Measurements from ENCODE around the gene TMOD3.

Gene TMOD3

DNA sequence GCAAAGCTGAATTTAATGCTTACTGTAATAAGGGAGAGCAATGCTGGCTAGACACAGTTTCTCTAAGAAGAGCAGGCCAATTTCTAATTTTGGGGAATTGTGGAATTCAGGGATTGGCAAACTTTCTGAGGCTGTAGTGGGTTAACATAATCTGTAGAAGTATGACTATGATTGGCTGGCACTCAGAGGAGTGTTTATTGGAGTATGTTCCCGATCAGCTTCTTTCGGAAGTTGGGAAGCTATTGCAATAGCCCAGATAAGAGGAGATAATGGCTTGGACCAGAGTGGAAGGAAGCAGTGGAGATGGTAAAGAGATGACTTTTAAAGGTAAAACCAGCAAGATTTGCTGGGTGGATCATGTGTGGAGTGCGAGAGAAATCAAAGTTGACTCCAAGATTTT, 19.4 kb downstream of the TMOD3 start:
- Histone ChIP-seq H3K27me3 (replicated peaks; ENCODE audit: control insufficient read depth, insufficient read depth, low read length) (no peaks in the 10 kb centered on the region), H3K36me3 (ENCODE audit: control insufficient read depth, insufficient read depth, low read length) (no peaks in the 10 kb centered on the region), H3K4me3 (replicated peaks; ENCODE audit: low read depth, low read length) (no peak overlapping the region)
- TF ChIP-seq, protein P1, sequence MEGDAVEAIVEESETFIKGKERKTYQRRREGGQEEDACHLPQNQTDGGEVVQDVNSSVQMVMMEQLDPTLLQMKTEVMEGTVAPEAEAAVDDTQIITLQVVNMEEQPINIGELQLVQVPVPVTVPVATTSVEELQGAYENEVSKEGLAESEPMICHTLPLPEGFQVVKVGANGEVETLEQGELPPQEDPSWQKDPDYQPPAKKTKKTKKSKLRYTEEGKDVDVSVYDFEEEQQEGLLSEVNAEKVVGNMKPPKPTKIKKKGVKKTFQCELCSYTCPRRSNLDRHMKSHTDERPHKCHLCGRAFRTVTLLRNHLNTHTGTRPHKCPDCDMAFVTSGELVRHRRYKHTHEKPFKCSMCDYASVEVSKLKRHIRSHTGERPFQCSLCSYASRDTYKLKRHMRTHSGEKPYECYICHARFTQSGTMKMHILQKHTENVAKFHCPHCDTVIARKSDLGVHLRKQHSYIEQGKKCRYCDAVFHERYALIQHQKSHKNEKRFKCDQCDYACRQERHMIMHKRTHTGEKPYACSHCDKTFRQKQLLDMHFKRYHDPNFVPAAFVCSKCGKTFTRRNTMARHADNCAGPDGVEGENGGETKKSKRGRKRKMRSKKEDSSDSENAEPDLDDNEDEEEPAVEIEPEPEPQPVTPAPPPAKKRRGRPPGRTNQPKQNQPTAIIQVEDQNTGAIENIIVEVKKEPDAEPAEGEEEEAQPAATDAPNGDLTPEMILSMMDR (IDR thresholded peaks at IDR 0.05; ENCODE audit: insufficient read depth, low read length, poor library complexity, severe bottlenecking) = no peak
- DNase-seq (ENCODE audit: extremely low read depth, insufficient read length) = no peak

DNA sequence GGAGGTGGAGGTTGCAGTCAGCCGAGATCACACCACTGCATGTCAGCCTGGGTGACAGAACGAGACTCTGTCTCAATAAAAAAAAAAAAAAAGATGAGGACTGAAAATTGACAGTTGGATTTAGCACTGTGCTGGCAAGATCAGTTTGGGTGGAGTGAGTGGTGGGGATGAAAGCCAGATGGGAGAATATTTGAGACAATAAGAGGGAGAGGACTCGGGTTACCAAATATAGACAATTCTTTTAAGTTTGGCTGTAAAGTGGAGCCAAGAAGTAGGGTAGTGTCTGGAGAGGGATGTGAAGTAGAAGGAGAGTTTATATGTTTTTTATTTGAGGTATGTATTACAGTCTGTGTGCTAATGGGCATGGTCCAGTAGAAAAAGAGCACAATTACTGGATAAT, 20.4 kb downstream of the TMOD3 start:
- DNase-seq (ENCODE audit: extremely low read depth, insufficient read length) = no peak
- TF ChIP-seq, protein P1 (IDR thresholded peaks at IDR 0.05; ENCODE audit: insufficient read depth, low read length, poor library complexity, severe bottlenecking) = no peak
- H3K4me3 ChIP-seq (replicated peaks; ENCODE audit: low read depth, low read length) = no peak overlapping the region
- no peaks in the 10 kb centered on the region for H3K36me3 ChIP-seq (ENCODE audit: control insufficient read depth, insufficient read depth, low read length)
- H3K27me3 ChIP-seq (replicated peaks; ENCODE audit: control insufficient read depth, insufficient read depth, low read length) = no peaks in the 10 kb centered on the region

DNA sequence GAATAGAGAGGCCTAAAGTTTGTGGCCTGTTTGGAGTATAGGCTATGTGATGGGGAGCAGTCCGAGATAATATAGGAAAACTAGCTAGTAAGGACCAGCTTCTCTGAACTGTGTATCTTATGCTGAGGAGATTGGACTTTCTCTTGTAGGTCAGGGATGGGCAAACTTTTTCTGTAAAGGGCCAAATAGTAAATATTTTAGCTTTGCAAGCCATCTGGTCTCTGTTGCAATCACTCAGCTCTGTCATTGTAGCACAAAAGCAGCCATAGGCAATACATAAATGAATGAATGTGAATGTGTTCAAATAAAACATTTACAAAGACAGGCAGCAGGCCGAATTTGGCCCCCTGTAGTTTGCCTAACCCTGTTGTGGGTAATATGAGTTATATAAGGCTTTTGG, 24.5 kb downstream of the TMOD3 start:
- no peak overlapping the region for H3K4me3 ChIP-seq (replicated peaks; ENCODE audit: low read depth, low read length)
- no peaks in the 10 kb centered on the region for H3K27me3 ChIP-seq (replicated peaks; ENCODE audit: control insufficient read depth, insufficient read depth, low read length)
- no peaks in the 10 kb centered on the region for H3K36me3 ChIP-seq (ENCODE audit: control insufficient read depth, insufficient read depth, low read length)
- no peak for DNase-seq (ENCODE audit: extremely low read depth, insufficient read length)
- TF ChIP-seq, protein P1 (IDR thresholded peaks at IDR 0.05; ENCODE audit: insufficient read depth, low read length, poor library complexity, severe bottlenecking) = no peak

DNA sequence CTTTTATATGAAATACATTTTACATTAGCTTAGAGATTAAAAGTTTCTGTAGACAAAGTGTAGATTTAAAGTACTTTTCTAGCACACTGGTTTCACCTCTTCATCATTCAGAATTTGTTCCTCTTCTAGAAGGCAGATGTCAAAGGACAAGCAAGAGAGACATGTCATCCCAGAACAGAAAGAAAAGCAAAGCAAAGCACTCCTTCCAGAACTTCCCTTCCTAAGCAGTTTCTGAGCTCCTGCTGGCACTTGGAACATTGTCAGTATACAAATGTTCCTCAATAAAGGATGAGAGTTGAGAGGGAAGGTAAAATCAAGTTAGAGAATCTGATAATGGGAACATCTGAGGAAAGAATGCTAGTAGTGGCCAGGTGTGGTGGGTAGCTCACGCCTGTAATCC, 26.2 kb downstream of the TMOD3 start:
- H3K4me3 ChIP-seq (replicated peaks; ENCODE audit: low read depth, low read length) = no peak overlapping the region
- no peaks in the 10 kb centered on the region for H3K27me3 ChIP-seq (replicated peaks; ENCODE audit: control insufficient read depth, insufficient read depth, low read length)
- DNase-seq (ENCODE audit: extremely low read depth, insufficient read length) = no peak
- TF ChIP-seq, protein P1 (IDR thresholded peaks at IDR 0.05; ENCODE audit: insufficient read depth, low read length, poor library complexity, severe bottlenecking) = no peak
- no peaks in the 10 kb centered on the region; the same call in none of the 2 replicates for H3K36me3 ChIP-seq (ENCODE audit: control insufficient read depth, insufficient read depth, low read length)

DNA sequence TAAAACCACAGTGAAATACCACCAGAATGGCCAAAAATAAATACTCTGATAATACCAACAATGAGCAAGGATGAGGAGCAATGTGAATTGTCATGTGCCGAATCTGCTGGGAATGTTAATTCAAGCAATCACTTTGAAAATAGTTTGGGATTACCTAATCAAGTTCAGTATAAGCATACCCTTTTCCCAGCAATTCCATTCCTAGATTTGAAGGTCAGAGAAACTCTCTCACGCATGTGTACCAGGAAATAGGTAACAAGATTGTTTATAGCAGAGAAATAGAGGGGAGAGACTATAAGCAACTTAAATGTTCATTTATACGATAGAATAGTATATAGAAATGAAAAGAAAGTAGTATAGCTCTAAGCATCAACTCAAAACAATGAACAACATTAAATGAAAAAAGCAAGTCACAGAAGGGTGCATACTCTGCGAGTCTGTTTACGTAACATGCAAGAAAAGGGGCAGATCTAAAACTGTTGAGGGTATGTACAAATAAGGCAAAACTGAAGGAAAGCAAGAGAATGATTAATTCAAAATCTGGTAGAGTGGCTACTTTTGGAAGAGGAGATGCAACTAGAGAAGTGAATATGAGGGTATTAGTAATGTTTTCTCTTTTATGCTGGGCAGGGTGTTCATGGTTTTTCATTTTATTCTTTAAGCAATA, 27.4 kb downstream of the TMOD3 start:
- TF ChIP-seq, protein P1 (IDR thresholded peaks at IDR 0.05; ENCODE audit: insufficient read depth, low read length, poor library complexity, severe bottlenecking) = no peak
- Histone ChIP-seq H3K27me3 (replicated peaks; ENCODE audit: control insufficient read depth, insufficient read depth, low read length) (no peaks in the 10 kb centered on the region), H3K4me3 (replicated peaks; ENCODE audit: low read depth, low read length) (no peak overlapping the region), H3K36me3 (ENCODE audit: control insufficient read depth, insufficient read depth, low read length) (no peaks in the 10 kb centered on the region; the same call in none of the 2 replicates)
- DNase-seq (ENCODE audit: extremely low read depth, insufficient read length) = no peak
